K562 (cell line): ENCODE measurements around the gene ASRGL1. TPM values are rescaled to one million over a fixed set of nuclear protein-coding genes. Genes with fewer than 3 reads are reported as not detected.

Experiments used
- ATAC-seq: fragments of 200-7000 bp; cut with Tn5 transposase; 3 replicates; pipeline ENCODE4 v1.9.1; 2020; ENCODE audit warnings: moderate library complexity
- BruUV-seq: library from RNA; stranded (reverse); fragments of 400-500 nt; replicated peaks from 2 replicates; lab custom pipeline; 2021; lab: Mats Ljungman, UMichigan
- CTCF ChIA-PET: fragments of 300-600 bp; formaldehyde crosslinking; extraction: SDS; loops from one replicate; lab custom pipeline; 2021; ENCODE audit warnings: low intra/inter-chr PET ratio; lab: Yijun Ruan, JAX
- POLR2A ChIA-PET: fragments of 300-600, 350-650 bp; sonication (Branson Sonifier 250); formaldehyde crosslinking; extraction: SDS; loops from one replicate; lab custom pipeline; 2021; ENCODE audit warnings: antibody characterized with exemption, inconsistent platforms; lab: Yijun Ruan, JAX
- DNase-seq, 4 experiments: peaks; one replicate each; pipeline versions ENCODE4 v3.0.0 to v3.0.0-alpha.2; 2011 to 2018; ENCODE audit warnings: low spot score in 3 of 4, mixed read lengths in 3 of 4; ENCODE audit errors: extremely low read depth in 1 of 4
- FAIRE-seq: peaks from 2 replicates; lab custom pipeline; 2011; peaks lifted over from hg19 to GRCh38; lab: Jason Lieb, UNC
- H2AFZ ChIP-seq: 2 replicates; pipeline ENCODE4 v1.6.0; 2011; ENCODE audit warnings: low read depth, low read length, control low read depth, inconsistent platforms
- H3K27ac ChIP-seq: fragments of 200-600 bp; 3 replicates; pipeline ENCODE4 v1.8.0; 2011; ENCODE audit warnings: low read depth, mild to moderate bottlenecking, control low read depth, inconsistent platforms, low read length, moderate library complexity, mixed read lengths; ENCODE audit errors: extremely low read depth
- H3K27me3 ChIP-seq, 2 experiments: fragments of 300-600 bp in 1 of 2; 2 replicates in 1 of 2; 3 replicates in 1 of 2; pipeline versions ENCODE4 v1.6.0 to v1.8.0; 2011; ENCODE audit warnings: inconsistent platforms in 2 of 2, low read length in 2 of 2, mild to moderate bottlenecking in 1 of 2, mixed read lengths in 1 of 2, moderate library complexity in 1 of 2; ENCODE audit not compliant: control insufficient read depth in 2 of 2, insufficient read depth in 2 of 2
- H3K36me3 ChIP-seq: fragments of 300-600 bp; 3 replicates; pipeline ENCODE4 v1.8.0; 2011; ENCODE audit warnings: mild to moderate bottlenecking, low read length, inconsistent platforms; ENCODE audit not compliant: control insufficient read depth, insufficient read depth
- H3K4me1 ChIP-seq, 2 experiments: fragments of 200-600 bp in 1 of 2; replicated peaks in 1 of 2; 2 replicates in 1 of 2; 3 replicates in 1 of 2; pipeline versions ENCODE4 v1.5.1 to v1.8.0; 2011; ENCODE audit warnings: inconsistent platforms in 2 of 2, low read length in 2 of 2, mild to moderate bottlenecking in 1 of 2, mixed read lengths in 1 of 2, moderate library complexity in 1 of 2; ENCODE audit not compliant: control insufficient read depth in 2 of 2, insufficient read depth in 2 of 2
- H3K4me2 ChIP-seq: 2 replicates; pipeline ENCODE4 v1.6.1; 2011; ENCODE audit warnings: low read length, control low read depth, inconsistent platforms, mixed read lengths; ENCODE audit not compliant: insufficient read depth
- H3K4me3 ChIP-seq: fragments of 200-600 bp; sonication (generic), shearing (Covaris generic); 2 replicates; pipeline ENCODE4 v1.5.1; 2016; ENCODE audit warnings: control low read depth, inconsistent platforms
- H3K79me2 ChIP-seq: fragments of 200-600 bp; 3 replicates; pipeline ENCODE4 v1.8.0; 2011; ENCODE audit warnings: low read length, inconsistent platforms; ENCODE audit not compliant: control insufficient read depth, insufficient read depth
- H3K9ac ChIP-seq, 2 experiments: 2 replicates each; pipeline versions ENCODE4 v1.6.0 to v1.6.1; 2011; ENCODE audit warnings: low read depth in 2 of 2, low read length in 2 of 2, control low read depth in 1 of 2, inconsistent platforms in 1 of 2, mild to moderate bottlenecking in 1 of 2, mixed read lengths in 1 of 2; ENCODE audit not compliant: insufficient read depth in 1 of 2
- H3K9me1 ChIP-seq: one replicate; pipeline ENCODE4 v1.6.0; 2011; ENCODE audit warnings: inconsistent platforms, mild to moderate bottlenecking, low read length, moderate library complexity; ENCODE audit not compliant: control insufficient read depth, insufficient read depth
- H3K9me3 ChIP-seq: replicated peaks from 2 replicates; pipeline ENCODE4 v1.5.1; 2011; ENCODE audit warnings: low read depth, low read length, inconsistent platforms; ENCODE audit not compliant: control insufficient read depth, insufficient read depth
- H4K20me1 ChIP-seq: replicated peaks from 2 replicates; pipeline ENCODE4 v1.6.1; 2011; ENCODE audit warnings: low read length, inconsistent platforms, mixed read lengths; ENCODE audit not compliant: control insufficient read depth, insufficient read depth
- CBFA2T3 ChIP-seq: fragments of 450-650 bp; IDR thresholded peaks from 2 replicates; pipeline ENCODE4 v1.6.1; 2017
- CXXC5 ChIP-seq: fragments of 250-450 bp; sonication (Bioruptor Pico); IDR thresholded peaks from 2 replicates; pipeline ENCODE4 v1.8.0; 2022; ENCODE audit warnings: inconsistent platforms, mild to moderate bottlenecking, moderate library complexity
- MCM2 ChIP-seq: fragments of 450-650 bp; IDR thresholded peaks from 2 replicates; pipeline ENCODE4 v1.6.1; 2017; ENCODE audit warnings: low read depth, mild to moderate bottlenecking
- MED1 ChIP-seq: sonication (generic); formaldehyde crosslinking; IDR thresholded peaks from 2 replicates; pipeline ENCODE4 v1.8.1; 2023; ENCODE audit warnings: missing genetic modification reagents, borderline replicate concordance
- RAD51 ChIP-seq: fragments of 450-650 bp; IDR thresholded peaks from 2 replicates; pipeline ENCODE4 v1.7.1; 2016; ENCODE audit warnings: low read depth, mild to moderate bottlenecking, borderline replicate concordance
- RHOXF2B ChIP-seq: fragments of 250-450 bp; sonication (Bioruptor Pico); conservative IDR thresholded peaks from 2 replicates; pipeline ENCODE4 v1.5.1; 2021
- TAF9B ChIP-seq: fragments of 450-650 bp; IDR thresholded peaks from 2 replicates; pipeline ENCODE4 v1.6.1; 2018; ENCODE audit warnings: mild to moderate bottlenecking; ENCODE audit not compliant: partially characterized antibody
- TCF7L2 ChIP-seq: fragments of 150-350 bp; IDR thresholded peaks from 2 replicates; pipeline ENCODE4 v1.6.1; 2016; ENCODE audit warnings: low read depth, mild to moderate bottlenecking, low read length, moderate library complexity
- TEAD1 ChIP-seq, 2 experiments: fragments of 450-650 bp in 1 of 2; sonication (generic) in 1 of 2; formaldehyde crosslinking; IDR thresholded peaks; 2 replicates each; pipeline versions ENCODE4 v1.4.0 to v1.8.0; 2020 to 2022; ENCODE audit warnings: mild to moderate bottlenecking in 2 of 2, missing genetic modification reagents in 1 of 2
- TEAD2 ChIP-seq: fragments of 450-650 bp; IDR thresholded peaks from 2 replicates; pipeline ENCODE4 v1.6.1; 2016; ENCODE audit warnings: missing genetic modification characterization, control low read depth, missing compliant biosample characterization
- THRAP3 ChIP-seq: fragments of 450-650 bp; IDR thresholded peaks from 2 replicates; pipeline ENCODE4 v1.6.1; 2016; ENCODE audit warnings: mild to moderate bottlenecking, inconsistent platforms, borderline replicate concordance
- TRIM28 ChIP-seq: fragments of 450-650 bp; IDR thresholded peaks from 2 replicates; pipeline ENCODE4 v1.6.1; 2017
- ZNF431 ChIP-seq: sonication (generic); formaldehyde crosslinking; IDR thresholded peaks from 2 replicates; pipeline ENCODE4 v1.8.0; 2022; ENCODE audit warnings: mild to moderate bottlenecking, missing genetic modification reagents
- WGBS: fragments of 100-300 bp; shearing (Covaris generic); methylation state at CpG from one replicate; pipeline ENCODE4 v1.1.6; 2016; ENCODE audit warnings: low coverage, mixed read lengths; ENCODE audit not compliant: insufficient coverage; ENCODE audit errors: missing lambda C conversion rate; 5-methylcytosine and 5-hydroxymethylcytosine counted together
- in situ Hi-C: fragments of 300-500 bp; cut with MboI; formaldehyde crosslinking; loops from 4 replicates; pipeline ENCODE4 v1.15.0; 2018; ENCODE audit warnings: inconsistent platforms, mixed read lengths
- intact Hi-C: fragments of 100-400 bp; cut with micrococcal nuclease; formaldehyde crosslinking; loops from 2 replicates; pipeline ENCODE4 v1.14.2; 2022
- polyA plus RNA-seq, 8 experiments: library from polyadenylated mRNA; depleted of rRNA in 4 of 8; stranded (reverse) in 5 of 8; unstranded in 3 of 8; fragments of >200 nt; fragmentation: Nextera tagmentation in 2 of 8; fragmentation: Illumina TruSeq in 1 of 8; extraction: Ambion mirVana in 2 of 8; extraction: Trizol in 1 of 8; gene quantifications; 2 replicates each; pipeline versions ENCODE4 v1.2.1 to v1.2.3, GENCODE V29; 2011 to 2014; ENCODE audit warnings: inconsistent platforms in 1 of 8, missing spikeins in 1 of 8
- total RNA-seq, 7 experiments: library from RNA; depleted of rRNA in 6 of 7; stranded (reverse); fragments of >200 nt in 6 of 7; fragmentation: Illumina TruSeq in 2 of 7; extraction: Trizol in 2 of 7; gene quantifications; 2 replicates each; pipeline versions ENCODE4 v1.2.1 to v1.2.3, GENCODE V29; 2011 to 2021; ENCODE audit warnings: low replicate concordance in 1 of 7
- TF ChIP-seq, protein P1 (sequence below): fragments of 450-650 bp; IDR thresholded peaks from 2 replicates; pipeline ENCODE4 v1.6.1; 2016
- TF ChIP-seq, protein P2 (sequence below): fragments of 450-650 bp; IDR thresholded peaks from one replicate; pipeline ENCODE4 v1.6.1; 2018; ENCODE audit warnings: mild to moderate bottlenecking, moderate library complexity; ENCODE audit not compliant: partially characterized antibody
- TF ChIP-seq, protein P3 (sequence below): fragments of 450-650 bp; IDR thresholded peaks from 2 replicates; pipeline ENCODE4 v1.6.1; 2018; ENCODE audit warnings: mild to moderate bottlenecking, low read depth; ENCODE audit not compliant: partially characterized antibody

Gene ASRGL1
- total and polyA plus RNA-seq, 9 of the 15 experiments (the other 6 are each of a cell fraction or from before 2014, with no cell fraction given): 3.1 to 23.0 (median 11.2) TPM

DNA sequence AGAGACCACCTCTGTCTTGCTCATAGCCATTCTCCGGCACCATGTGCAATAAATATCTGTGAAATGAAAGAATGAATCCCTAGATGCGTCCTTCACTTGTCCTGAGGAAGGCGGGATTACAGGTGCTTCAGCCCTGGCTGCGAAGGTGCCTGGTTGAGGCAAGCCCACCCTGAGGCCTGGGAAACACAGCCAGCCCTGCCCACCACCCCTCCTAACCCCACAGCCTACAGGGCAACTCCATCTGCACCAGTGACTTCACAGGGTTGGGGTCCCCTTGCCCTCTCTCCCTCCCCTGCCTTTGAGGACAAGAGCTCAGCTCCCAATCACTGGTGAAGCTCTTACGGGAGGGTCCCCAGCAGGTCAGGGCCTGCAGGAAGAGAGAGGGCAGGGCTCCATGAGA lies 64.1 kb downstream of the ASRGL1 start:
- no peaks in the 10 kb centered on the region for H3K27me3 ChIP-seq
- no peak overlapping the region for H3K4me3 ChIP-seq
- 85% methylated on average over 5 of the region's 5 CpGs for WGBS
- ChIA-PET CTCF (no interaction called here), POLR2A (interaction anchor here (0.6 to 1.0 kb wide), 6 partner anchors 99 to 270 kb away, joined by 3 to 5 read pairs (median 4); partner anchors contain the start of genes AHNAK and UQCC3)
- DNase-seq (no peak), FAIRE-seq (no peak), ATAC-seq (no peak)
- peak overlapping the region in 1 of 2 experiments; percentile 63; a peak in 2 of 4 replicates for H3K9ac ChIP-seq
- peak overlapping the region; percentile 75; the same call in 1 of the 2 replicates for H2AFZ ChIP-seq
- intact Hi-C loops: no loop called here
- no peaks in the 10 kb centered on the region for H3K9me3 ChIP-seq
- no peaks in the 10 kb centered on the region for H3K79me2 ChIP-seq
- TF ChIP-seq, protein P1, sequence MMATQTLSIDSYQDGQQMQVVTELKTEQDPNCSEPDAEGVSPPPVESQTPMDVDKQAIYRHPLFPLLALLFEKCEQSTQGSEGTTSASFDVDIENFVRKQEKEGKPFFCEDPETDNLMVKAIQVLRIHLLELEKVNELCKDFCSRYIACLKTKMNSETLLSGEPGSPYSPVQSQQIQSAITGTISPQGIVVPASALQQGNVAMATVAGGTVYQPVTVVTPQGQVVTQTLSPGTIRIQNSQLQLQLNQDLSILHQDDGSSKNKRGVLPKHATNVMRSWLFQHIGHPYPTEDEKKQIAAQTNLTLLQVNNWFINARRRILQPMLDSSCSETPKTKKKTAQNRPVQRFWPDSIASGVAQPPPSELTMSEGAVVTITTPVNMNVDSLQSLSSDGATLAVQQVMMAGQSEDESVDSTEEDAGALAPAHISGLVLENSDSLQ: no peak
- no peak for TF ChIP-seq THRAP3
- TF ChIP-seq MED1 (CRISPR knock-in tag): no peak
- TF ChIP-seq ZNF431 (CRISPR knock-in tag): no peak
- TF ChIP-seq RHOXF2B (CRISPR knock-in tag): no peak
- no peak for TF ChIP-seq MCM2
- no peak for TF ChIP-seq TCF7L2
- TF ChIP-seq RAD51: no peak
- no peak for TF ChIP-seq CXXC5 (CRISPR knock-in tag)
- TF ChIP-seq, protein P2, sequence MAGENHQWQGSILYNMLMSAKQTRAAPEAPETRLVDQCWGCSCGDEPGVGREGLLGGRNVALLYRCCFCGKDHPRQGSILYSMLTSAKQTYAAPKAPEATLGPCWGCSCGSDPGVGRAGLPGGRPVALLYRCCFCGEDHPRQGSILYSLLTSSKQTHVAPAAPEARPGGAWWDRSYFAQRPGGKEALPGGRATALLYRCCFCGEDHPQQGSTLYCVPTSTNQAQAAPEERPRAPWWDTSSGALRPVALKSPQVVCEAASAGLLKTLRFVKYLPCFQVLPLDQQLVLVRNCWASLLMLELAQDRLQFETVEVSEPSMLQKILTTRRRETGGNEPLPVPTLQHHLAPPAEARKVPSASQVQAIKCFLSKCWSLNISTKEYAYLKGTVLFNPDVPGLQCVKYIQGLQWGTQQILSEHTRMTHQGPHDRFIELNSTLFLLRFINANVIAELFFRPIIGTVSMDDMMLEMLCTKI: no peak
- no peak for TF ChIP-seq TRIM28
- TF ChIP-seq CBFA2T3: no peak
- TF ChIP-seq, protein P3, sequence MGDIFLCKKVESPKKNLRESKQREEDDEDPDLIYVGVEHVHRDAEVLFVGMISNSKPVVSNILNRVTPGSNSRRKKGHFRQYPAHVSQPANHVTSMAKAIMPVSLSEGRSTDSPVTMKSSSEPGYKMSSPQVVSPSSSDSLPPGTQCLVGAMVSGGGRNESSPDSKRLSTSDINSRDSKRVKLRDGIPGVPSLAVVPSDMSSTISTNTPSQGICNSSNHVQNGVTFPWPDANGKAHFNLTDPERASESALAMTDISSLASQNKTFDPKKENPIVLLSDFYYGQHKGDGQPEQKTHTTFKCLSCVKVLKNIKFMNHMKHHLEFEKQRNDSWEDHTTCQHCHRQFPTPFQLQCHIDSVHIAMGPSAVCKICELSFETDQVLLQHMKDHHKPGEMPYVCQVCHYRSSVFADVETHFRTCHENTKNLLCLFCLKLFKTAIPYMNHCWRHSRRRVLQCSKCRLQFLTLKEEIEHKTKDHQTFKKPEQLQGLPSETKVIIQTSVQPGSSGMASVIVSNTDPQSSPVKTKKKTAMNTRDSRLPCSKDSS: no peak
- TF ChIP-seq TAF9B: no peak
- no peak for TF ChIP-seq TEAD1 (CRISPR knock-in tag; IDR thresholded peaks at IDR 0.05)
- no peak for TF ChIP-seq TEAD2 (tag)
- H3K36me3 ChIP-seq: no peaks in the 10 kb centered on the region
- no TSS peak for BruUV-seq
- no peak overlapping the region for H3K4me2 ChIP-seq
- no peaks in the 10 kb centered on the region for H4K20me1 ChIP-seq
- no peaks in the 10 kb centered on the region for H3K9me1 ChIP-seq
- peaks cover 41 to 58% of the 10 kb centered on the region in 2 experiments for H3K4me1 ChIP-seq
- H3K27ac ChIP-seq: no peak overlapping the region
- in situ Hi-C loops: no loop called here
